OCI-LY3 (cell line): ENCODE results near the gene LMAN1.
A peak's percentile ranks its signal among the peaks of the same experiment; 100 is the strongest.

Source experiments
- H2AFZ ChIP-seq: fragments of 200-600, 300-600 bp; shearing (Covaris generic); 2 replicates; pipeline ENCODE4 v1.6.0; 2014; ENCODE audit warnings: antibody characterized with exemption, low read depth, low read length
- H3K27ac ChIP-seq: fragments of 200-600, 300-600 bp; sonication (generic); 2 replicates; pipeline ENCODE4 v1.5.1; 2014; ENCODE audit warnings: mild to moderate bottlenecking, low read length, moderate library complexity, mixed read lengths
- H3K27me3 ChIP-seq: fragments of 200-600, 300-600 bp; sonication (generic); 2 replicates; pipeline ENCODE4 v1.6.1; 2014; ENCODE audit warnings: low read depth, low read length, mixed read lengths
- H3K36me3 ChIP-seq: fragments of 200-600, 300-600 bp; sonication (generic); replicated peaks from 2 replicates; pipeline ENCODE3; 2014; ENCODE audit warnings: low read depth, low read length, mixed read lengths
- H3K4me1 ChIP-seq: fragments of 300-600, 200-600 bp; sonication (generic); 2 replicates; pipeline ENCODE4 v1.6.1; 2014; ENCODE audit warnings: low read length, mixed read lengths
- H3K4me2 ChIP-seq: fragments of 200-600, 300-600 bp; sonication (generic); 2 replicates; pipeline ENCODE4 v1.6.1; 2014; ENCODE audit warnings: low read length, mixed read lengths
- H3K4me3 ChIP-seq: fragments of 300-600, 200-600 bp; sonication (generic); 2 replicates; pipeline ENCODE4 v1.5.1; 2014; ENCODE audit warnings: antibody characterized with exemption, mild to moderate bottlenecking, low read length, moderate library complexity
- H3K79me2 ChIP-seq: fragments of 300-600, 200-600 bp; shearing (Covaris generic); 2 replicates; pipeline ENCODE4 v1.6.1; 2014; ENCODE audit warnings: mild to moderate bottlenecking, low read length, mixed read lengths
- H3K9ac ChIP-seq: fragments of 300-600, 200-600 bp; shearing (Covaris generic); 2 replicates; pipeline ENCODE4 v1.6.0; 2014; ENCODE audit warnings: mild to moderate bottlenecking, low read length, moderate library complexity
- H3K9me3 ChIP-seq: fragments of 200-600, 300-600 bp; shearing (Covaris generic); 2 replicates; pipeline ENCODE4 v1.6.1; 2014; ENCODE audit warnings: low read length, mixed read lengths; ENCODE audit not compliant: insufficient read depth
- H4K20me1 ChIP-seq: fragments of 200-600, 300-600 bp; sonication (generic); 2 replicates; pipeline ENCODE4 v1.6.1; 2016; ENCODE audit warnings: low read length, mixed read lengths; ENCODE audit not compliant: insufficient read depth
- EZH2phosphoT487 ChIP-seq: fragments of 200-600 bp; shearing (Covaris generic); IDR thresholded peaks from 2 replicates; pipeline ENCODE4 v1.6.1; 2018; ENCODE audit warnings: antibody characterized with exemption, mixed run types, low read depth
- TF ChIP-seq, protein P1 (sequence below): fragments of 200-600, 300-600 bp; sonication (generic); IDR thresholded peaks from 2 replicates; pipeline ENCODE4 v1.5.1; 2014; ENCODE audit warnings: antibody characterized with exemption, low read length, low read depth

Gene LMAN1

DNA sequence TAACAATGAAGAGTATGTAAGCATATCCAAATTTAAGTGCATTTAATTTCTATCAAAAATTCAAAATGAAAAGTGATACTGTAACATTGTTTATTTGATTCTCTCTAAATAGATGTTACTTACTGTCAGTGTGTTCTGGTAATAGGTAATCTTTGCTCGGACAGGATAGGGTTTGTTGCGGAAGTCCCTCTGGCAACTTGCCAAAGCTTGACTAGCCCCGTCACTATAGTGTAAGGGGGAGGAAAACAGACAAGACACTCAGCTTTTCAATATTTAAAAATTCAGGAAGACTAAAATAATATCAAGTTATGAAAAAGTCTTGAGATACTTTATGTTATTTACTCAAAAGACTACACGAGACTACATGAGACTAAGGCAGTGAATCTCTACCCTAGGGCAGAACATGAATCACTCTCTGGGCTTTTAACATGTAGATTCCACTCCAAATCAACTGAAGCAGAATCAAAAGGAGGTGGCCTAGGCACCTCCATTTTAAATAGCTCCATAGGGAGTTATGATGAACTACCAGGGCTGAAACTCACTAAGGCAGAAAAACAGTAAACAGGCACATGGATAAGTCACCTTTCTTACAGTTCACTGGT is 5.9 kb downstream of the LMAN1 start:
- H2AFZ ChIP-seq = no peak overlapping the region
- no peaks in the 10 kb centered on the region for H3K9me3 ChIP-seq
- H3K79me2 ChIP-seq = peaks cover 39% of the 10 kb centered on the region
- no peak overlapping the region for H3K9ac ChIP-seq
- H3K4me2 ChIP-seq = peak overlapping the region; percentile 48
- TF ChIP-seq, protein P1, sequence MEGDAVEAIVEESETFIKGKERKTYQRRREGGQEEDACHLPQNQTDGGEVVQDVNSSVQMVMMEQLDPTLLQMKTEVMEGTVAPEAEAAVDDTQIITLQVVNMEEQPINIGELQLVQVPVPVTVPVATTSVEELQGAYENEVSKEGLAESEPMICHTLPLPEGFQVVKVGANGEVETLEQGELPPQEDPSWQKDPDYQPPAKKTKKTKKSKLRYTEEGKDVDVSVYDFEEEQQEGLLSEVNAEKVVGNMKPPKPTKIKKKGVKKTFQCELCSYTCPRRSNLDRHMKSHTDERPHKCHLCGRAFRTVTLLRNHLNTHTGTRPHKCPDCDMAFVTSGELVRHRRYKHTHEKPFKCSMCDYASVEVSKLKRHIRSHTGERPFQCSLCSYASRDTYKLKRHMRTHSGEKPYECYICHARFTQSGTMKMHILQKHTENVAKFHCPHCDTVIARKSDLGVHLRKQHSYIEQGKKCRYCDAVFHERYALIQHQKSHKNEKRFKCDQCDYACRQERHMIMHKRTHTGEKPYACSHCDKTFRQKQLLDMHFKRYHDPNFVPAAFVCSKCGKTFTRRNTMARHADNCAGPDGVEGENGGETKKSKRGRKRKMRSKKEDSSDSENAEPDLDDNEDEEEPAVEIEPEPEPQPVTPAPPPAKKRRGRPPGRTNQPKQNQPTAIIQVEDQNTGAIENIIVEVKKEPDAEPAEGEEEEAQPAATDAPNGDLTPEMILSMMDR = no peak
- no peak for TF ChIP-seq EZH2phosphoT487
- H4K20me1 ChIP-seq = peaks cover 65% of the 10 kb centered on the region
- no peak overlapping the region for H3K4me3 ChIP-seq
- H3K27me3 ChIP-seq = no peaks in the 10 kb centered on the region
- H3K27ac ChIP-seq = no peak overlapping the region; the same call in 1 of the 2 replicates
- H3K36me3 ChIP-seq = peaks cover 83% of the 10 kb centered on the region
- peaks cover 40% of the 10 kb centered on the region for H3K4me1 ChIP-seq

DNA sequence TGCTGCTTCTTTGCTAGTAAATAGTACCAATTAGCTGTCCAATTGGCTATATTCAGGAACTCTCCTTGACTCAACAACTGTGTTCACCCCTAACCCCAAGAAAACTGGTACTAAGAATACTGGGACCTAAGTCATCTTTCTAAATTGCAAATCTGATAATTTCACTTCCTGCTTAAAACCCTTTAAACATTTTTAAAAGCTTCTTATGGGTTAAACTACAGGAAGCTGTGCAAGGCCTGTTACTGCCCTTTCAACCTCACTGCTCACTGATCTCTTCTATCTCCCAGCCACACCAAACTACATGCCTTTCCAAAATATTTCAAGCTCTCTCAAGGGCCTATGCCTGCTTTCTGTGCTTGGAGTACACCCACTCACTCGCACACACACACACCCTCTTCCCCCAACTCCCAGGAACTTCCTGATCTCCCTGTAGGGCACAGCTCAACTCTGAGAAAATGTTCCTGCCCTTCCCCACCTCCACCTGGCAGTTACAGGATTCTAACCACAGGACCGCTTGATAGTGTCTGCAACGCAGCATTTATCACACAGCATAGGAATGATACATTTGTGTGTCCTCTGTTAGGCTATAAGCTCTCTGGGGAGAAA is 6.7 kb downstream of the LMAN1 start:
- Histone ChIP-seq H3K79me2 (peaks cover 31% of the 10 kb centered on the region), H3K27me3 (no peaks in the 10 kb centered on the region), H3K4me1 (peaks cover 36% of the 10 kb centered on the region), H4K20me1 (peaks cover 59% of the 10 kb centered on the region), H3K4me2 (peak overlapping the region; percentile 48), H3K9me3 (no peaks in the 10 kb centered on the region), H3K9ac (peak overlapping the region; percentile 13; the same call in 1 of the 2 replicates), H3K27ac (peak overlapping the region; percentile 70), H3K36me3 (peaks cover 90% of the 10 kb centered on the region), H3K4me3 (no peak overlapping the region), H2AFZ (no peak overlapping the region)
- TF ChIP-seq EZH2phosphoT487 = no peak
- TF ChIP-seq, protein P1 = no peak

DNA sequence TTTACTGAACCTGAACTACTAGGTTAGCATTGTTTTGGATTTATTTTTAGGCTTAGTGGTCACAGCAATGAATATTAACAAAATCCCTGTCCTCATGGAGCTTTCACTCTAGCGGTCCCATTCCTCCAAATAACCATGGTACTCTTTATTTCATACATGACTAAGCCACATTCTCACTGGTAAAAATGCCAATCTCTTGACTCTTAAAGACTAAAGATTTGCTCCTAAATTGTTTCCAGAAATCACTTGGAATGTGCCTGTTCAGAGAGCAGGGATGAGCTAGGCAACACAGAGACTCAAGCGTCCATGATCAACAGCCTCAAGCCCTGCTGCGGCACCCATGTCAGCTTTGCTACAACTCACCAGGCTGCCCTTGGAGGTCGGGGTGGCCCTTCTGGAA is 13.5 kb downstream of the LMAN1 start:
- Histone ChIP-seq H2AFZ (no peak overlapping the region), H3K79me2 (peaks cover 46% of the 10 kb centered on the region), H3K9me3 (no peaks in the 10 kb centered on the region), H3K9ac (no peak overlapping the region), H4K20me1 (peaks cover 49% of the 10 kb centered on the region), H3K4me2 (no peak overlapping the region), H3K4me1 (no peaks in the 10 kb centered on the region), H3K27me3 (no peaks in the 10 kb centered on the region), H3K36me3 (peaks cover 85% of the 10 kb centered on the region), H3K27ac (no peak overlapping the region), H3K4me3 (no peak overlapping the region)
- no peak for TF ChIP-seq EZH2phosphoT487
- TF ChIP-seq, protein P1 = no peak

DNA sequence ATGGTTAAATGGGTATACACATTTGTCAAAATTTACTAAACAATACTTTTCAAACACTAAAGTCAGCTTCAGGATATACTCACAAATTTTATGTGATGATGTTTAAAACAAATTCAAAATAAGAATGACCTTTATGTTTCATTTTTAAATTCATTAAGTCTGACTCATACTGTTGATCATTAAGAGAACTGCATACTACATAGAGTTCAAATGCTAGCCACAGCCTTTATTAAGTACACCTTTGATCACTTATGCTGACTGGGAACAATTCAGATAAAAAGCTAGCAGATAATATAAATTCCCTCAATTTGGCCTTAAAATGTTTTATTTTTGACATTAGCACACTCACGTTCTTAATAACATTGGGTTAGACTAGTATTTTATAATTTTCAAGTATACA is 14.1 kb downstream of the LMAN1 start:
- Histone ChIP-seq H3K9ac (no peak overlapping the region), H3K4me3 (no peak overlapping the region), H3K4me2 (no peak overlapping the region), H3K4me1 (no peaks in the 10 kb centered on the region), H3K9me3 (no peaks in the 10 kb centered on the region), H3K27me3 (no peaks in the 10 kb centered on the region), H3K27ac (no peak overlapping the region), H3K79me2 (peaks cover 52% of the 10 kb centered on the region), H3K36me3 (peaks cover 91% of the 10 kb centered on the region), H2AFZ (no peak overlapping the region), H4K20me1 (peaks cover 51% of the 10 kb centered on the region)
- TF ChIP-seq EZH2phosphoT487 = no peak
